ENCODE results near the gene CES3.
"Not testable (repeated sequence)": the region's sequence is repeated elsewhere in the genome, so short reads cannot be mapped to it uniquely, and the experiment has no call there.

GRCh38 chr16:66955363-66956153, 5.5 kb upstream of the CES3 start:
- TF ChIP-seq CTCF (conservative IDR thresholded peaks at IDR 0.05; ENCODE audit: low read length); EZH2phosphoT487 (IDR thresholded peaks at IDR 0.05; ENCODE audit: borderline replicate concordance, low read depth, low read length): not testable (repeated sequence)

All from OCI-LY7 (cell line).